Measurements from ENCODE around the gene MAPT.
A peak's percentile ranks its signal among the peaks of the same experiment; 100 is the strongest.

Gene MAPT

DNA sequence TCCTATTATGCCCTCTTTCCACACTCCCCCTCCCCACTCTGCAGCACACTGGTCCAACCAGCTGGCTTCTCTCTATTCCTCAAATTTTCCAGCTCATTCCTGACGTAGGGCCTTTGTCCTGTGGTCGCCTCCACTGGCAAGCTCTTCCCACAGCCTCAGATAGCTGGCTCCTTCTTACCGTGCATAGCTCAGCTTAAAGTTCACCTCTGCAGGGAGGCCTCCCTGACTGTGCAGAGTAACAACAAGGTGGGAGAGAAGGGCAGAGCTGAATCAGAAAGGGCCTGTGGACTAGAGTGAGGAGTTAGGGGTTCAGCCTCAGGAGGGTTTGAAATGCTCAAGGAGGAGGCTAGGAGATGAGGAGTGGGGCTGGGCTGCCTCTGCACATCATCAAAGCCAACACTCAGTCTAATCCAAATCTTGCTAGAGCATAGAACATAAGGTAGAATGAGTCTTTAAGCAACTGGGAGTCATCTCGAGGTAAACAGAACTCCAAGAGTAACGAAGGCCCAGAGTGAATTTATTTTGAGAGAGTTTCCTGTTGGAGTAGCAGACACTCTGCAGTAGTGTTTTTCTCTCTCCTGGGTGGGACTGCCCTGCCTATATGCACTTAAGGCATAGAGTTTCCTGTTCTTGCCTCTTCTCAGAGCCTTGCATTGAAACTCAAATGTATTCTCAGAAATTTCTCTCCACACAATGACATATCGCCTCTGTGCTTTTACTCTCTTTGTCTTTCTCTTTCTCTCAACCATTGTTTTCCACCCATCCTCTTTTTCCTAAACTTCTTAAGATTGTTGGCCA, 30.3 kb upstream of the MAPT start:
- DNase-seq = no peak

DNA sequence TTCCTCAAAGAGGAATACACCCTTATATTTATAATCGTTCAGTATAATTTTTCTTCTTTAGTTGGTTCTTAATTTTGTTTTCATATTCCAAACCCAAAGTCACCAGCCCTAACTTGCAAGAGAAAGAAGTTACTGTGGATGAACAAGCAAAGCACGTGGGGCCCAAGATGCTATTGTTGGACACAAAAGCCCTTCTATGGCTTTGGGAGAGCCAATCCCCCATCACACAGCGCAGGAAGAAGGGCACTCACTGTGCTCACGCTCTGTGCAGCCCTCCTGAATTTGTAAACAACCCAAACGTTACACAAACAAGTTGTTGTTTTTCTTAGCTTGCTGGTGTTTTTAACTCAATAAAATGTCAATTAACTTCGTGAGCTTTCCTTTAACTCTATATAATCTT, 27.2 kb upstream of the MAPT start:
- no peak for DNase-seq

DNA sequence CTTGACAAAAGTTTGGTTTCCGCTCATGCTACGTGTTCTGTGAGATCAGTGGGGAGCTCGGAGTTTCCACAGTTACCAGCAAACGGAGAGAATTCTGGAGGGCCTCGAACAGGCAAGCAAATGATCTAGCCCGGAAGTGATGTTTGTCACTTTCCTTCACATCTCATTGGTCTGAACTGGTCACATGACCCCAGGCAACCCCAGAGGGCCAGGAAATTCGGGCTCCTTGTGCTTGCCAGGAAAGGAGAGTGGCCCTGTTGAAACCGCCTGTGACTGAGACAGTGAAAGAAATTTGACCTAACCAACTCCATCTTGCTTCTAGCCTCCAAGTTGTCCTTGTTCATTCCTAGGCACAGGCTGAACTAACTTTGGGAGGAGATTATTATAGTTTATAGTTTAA, 26.7 kb upstream of the MAPT start:
- no peak for DNase-seq

DNA sequence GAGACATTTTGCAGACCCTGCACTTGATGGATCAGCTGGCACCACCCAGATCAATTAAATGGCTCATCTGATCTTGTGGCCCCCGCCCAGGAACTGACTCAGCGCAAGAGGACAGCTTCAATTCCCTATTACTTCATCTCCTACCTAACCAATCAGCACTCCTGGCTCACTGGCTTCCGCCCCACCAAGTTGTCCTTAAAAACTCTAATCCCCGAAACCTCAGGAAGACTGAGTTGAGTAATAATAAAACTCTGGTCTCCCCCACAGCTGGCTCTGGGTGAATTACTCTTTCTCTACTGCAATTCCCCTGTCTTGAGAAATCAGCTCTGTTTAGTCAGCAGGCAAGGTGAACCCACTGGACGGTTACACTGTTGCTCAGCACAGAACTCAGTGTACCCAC, 26.1 kb upstream of the MAPT start:
- no peak for DNase-seq

DNA sequence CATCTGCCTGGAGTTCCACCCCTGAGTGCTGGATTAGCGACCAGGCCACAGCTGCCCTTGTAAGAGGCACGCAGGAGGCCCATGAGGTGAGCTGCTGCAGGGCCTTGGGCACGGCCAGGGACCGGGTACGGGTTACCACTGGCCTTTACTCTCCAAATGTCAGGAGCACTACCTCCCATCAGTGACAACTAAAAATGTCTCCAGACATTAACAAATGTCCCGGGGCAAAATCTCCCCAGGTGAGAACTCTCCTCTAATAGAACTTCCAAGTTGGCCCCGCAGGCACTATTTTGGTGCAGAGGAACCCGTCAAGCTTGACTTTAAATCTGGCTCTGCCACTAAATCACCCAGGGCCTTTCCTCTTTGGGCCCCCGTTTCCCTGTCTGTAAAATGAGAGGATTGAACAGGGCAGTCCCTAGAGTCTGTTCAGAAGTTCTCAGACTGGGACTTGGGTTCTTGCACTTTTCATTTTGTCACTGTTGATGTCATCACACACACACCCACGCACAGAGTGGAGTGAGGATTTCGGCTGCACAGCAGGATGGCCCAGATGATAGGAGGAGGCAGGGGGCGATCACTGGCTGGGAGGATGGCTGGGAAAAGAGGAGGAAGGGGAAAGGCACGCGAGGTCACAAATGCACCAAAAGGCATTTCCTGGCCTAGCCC, 24.5 kb upstream of the MAPT start:
- DNase-seq = no peak

DNA sequence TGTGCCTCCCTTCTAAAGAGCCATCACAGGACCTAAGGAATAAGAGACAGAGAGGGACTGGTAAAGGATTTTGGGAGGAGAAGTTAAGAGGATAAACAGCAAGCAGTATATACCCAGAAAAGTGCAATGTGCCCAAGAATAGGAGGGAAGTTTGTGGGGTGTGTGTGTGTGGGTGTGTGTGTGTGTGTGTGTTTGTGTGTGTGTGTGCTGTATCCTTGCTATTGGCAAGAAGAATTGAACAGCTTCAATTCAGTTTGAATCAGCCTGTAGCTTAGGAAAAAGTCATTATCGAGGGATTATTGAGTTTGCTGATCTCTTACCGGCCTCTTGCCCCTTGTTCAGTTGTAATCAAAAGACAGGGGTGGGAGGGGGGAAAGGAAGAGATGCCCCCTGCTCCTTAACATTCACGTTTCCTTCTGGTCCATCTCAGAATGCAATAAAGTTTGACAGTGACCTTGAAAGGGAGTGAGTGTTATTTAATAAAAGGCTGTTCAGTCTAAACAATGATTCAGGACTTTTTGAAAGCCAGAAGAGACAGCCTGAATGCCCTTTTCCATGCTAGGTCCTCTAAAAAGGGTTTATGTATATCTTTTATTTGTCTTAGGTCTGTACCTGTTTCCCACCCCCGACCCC, 23.9 kb upstream of the MAPT start:
- no peak for DNase-seq

DNA sequence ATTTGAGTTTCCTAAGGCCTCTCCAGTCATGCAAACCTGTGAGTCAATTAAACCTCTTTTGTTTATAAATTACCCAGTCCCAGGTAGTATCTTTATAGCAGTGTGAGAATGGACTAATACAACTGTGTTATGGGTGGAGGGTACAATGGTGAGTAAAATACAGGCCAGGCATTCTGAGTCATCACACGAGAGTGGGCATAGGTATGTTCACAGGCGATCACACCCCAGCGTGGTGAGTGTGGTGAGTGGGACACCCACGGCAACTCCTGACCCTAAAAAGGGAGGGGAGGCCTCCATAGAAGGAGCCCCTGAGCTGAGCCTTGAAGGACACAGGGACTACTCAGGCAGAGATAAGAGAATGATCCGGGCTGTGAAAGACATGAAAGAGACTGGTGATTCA, 22.6 kb upstream of the MAPT start:
- DNase-seq = no peak

DNA sequence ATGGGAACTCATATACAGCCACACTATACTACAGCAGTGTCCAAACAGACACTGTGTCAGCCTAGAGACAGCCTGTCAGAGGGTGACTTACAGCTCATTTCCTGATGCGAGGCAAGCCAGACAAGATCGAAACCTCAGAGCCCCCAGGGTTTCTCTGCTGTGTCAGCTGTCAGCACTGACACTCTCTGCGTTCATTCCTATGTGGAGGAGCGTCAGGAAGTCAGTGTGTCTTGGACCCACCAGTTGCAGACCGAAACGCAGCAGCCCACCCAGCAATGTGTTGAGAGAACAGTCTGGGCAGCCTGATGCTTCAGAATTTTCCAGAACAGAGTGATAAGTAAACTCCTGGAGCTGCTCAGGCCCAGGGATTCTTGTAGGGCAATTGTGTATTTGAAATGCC, 20.6 kb upstream of the MAPT start:
- DNase-seq = no peak

DNA sequence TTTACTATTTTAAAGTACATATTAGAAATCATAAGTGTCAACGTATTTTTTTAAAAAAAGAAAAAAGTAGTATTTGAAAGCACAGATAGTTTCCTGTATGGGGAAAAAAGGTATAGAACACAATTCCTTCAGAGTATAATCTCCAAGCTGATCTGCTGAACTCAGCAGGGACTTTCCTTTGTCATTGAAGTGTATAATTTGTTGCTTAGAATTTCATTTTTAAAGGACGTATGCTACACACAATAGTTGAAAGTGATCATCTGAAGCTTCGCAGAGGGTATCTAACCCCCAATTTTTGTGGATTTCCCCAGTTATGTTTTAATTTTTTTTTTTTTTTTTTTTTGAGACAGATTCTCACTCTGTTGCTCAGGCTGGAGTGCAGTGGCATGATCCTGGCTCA, 20.2 kb upstream of the MAPT start:
- DNase-seq = no peak

DNA sequence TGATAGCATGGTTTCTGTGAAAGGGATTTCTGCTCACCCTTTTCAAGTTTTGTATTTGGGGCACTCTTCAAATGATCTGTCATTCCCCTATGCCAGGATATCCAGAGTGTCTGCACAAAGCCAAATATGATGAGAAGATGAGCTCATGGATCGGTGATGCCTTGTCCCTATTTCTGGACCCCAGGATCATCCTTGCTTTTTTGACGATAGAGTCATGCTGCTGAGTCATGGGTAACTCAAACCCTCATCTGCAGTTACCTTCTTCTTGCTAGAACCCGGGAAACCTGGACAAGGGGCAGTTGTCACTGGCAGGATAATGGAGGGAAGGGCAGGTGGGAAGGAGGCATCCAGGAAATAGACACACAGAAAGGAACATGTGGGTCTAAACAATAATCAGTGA, 17.8 kb upstream of the MAPT start:
- DNase-seq = no peak

DNA sequence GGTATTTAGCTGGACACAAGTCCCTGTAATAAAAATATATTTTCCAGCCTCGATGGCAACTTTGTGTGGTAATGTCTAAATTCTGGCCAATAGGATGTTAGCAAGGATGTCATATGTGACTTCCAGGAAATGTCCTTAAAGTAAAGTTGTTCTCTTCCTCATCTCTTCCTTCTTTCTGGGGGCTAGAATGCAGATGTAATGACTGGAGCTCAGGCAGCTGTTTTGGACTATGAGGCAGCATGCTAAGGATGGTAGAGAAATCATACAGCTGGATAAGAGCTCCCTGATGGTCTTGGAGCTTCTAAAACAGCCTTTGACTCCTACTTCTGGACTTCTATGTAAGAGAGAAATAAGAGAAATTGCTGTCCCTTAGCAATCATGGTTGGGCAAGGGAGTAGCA, 16.9 kb upstream of the MAPT start:
- no peak for DNase-seq

DNA sequence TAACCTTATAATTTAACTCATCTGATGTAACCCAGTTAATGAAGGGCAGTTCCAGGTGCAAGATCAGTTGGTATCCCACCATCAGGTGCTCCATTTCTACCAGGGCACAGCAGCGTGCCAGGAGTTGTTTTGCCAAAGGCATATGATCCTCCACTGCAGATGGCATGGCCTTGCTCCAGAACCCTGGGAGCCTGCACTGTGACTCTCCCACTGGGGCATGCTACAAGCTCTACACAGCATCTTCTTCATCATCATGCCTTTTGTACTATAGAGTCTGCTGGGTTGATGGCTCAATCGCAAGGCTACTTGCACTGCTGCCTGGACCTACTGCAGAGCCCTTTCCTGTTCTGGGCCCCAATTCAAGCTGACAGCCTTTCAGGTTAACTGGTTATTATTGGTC, 11.3 kb upstream of the MAPT start:
- no peak for DNase-seq

DNA sequence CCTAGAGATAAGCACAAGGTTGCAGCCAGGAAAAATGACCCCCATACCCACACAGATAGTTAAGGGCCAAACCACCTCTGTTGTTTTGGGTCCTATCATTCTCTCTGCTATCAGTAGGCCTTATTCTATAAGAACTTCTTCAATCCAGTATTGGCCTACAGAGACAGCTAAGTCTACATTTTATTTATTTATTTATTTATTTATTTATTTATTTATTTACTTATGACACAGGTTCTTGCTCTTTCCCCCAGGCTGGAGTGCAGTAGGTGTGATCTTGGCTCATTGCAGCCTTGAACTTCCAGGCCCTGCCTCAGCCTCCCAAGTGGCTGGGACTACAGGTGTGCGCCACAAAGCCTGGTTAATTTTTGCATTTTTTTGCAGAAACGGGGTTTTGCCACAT, 7.5 kb upstream of the MAPT start:
- DNase-seq = no peak

DNA sequence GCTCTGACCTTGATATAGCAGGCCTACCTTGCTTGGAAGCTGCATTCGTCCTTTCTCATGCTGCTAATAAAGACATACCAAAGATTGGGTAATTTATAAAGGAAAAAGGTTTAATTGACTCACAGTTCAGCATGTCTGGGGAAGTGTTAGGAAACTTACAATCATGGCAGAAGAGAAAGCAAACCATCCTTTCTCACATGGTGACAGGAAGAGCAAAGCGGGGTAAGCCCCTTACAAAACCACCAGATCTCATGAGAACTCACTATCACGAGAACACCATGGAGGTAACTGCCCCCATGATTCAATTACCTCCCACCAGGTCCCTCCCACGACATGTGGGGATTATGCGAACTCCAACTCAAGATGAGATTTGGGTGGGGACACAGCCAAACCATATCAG, 6.0 kb upstream of the MAPT start:
- DNase-seq = no peak

DNA sequence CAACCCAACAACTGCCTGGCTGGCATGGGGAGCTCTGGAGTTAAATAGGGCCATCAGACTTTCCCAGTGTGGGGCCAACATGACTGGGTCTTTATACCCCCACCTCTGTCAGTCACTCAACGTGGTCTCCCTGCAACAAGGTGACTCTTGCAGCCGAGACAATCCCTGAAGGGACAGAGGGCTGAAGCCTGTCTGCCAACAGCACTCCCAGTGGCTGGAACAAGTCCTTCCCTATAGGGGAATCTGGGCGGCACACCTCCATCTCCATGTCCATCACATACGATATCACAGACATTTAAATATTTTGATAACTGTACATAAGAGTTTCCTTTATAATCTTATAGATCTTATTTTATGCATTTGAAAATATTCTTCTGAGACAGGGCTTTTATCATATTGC, 4.8 kb upstream of the MAPT start:
- DNase-seq = no peak

DNA sequence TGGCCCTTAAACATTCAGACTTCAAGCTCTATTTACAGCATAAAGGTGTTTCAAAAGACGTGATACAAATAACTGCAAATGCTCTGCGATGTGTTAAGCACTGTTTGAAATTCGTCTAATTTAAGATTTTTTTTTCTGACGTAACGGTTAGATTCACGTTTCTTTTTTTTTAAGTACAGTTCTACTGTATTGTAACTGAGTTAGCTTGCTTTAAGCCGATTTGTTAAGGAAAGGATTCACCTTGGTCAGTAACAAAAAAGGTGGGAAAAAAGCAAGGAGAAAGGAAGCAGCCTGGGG, 681 bp upstream of the MAPT start:
- no peak for DNase-seq

DNA sequence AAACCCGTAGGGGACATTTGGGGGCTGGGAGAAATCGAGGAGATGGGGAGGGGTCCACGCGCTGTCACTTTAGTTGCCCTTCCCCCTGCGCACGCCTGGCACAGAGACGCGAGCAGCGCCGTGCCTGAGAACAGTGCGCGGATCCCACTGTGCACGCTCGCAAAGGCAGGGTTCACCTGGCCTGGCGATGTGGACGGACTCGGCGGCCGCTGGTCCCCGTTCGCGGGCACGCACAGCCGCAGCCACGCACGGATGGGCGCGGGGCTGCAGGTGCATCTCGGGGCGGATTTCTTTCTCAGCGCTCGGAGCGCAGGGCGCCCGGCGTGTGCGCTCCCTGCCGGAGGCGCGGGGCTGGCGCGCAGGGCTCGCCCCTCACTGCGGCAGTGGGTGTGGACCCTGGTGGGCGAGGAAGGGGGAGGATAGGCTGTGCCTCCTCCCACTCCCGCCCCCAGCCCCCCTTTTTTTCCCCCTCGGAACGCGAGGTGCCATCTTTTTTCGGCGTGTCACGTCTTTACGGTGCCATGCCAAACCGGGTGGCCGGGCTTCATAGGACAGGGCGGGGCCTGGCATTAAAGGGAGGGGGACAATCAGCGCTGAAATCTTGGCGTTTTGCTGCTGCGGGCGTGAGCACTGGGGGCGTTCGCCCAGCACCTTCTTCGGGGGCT, 1.1 kb downstream of the MAPT start:
- DNase-seq = peak; percentile 73

DNA sequence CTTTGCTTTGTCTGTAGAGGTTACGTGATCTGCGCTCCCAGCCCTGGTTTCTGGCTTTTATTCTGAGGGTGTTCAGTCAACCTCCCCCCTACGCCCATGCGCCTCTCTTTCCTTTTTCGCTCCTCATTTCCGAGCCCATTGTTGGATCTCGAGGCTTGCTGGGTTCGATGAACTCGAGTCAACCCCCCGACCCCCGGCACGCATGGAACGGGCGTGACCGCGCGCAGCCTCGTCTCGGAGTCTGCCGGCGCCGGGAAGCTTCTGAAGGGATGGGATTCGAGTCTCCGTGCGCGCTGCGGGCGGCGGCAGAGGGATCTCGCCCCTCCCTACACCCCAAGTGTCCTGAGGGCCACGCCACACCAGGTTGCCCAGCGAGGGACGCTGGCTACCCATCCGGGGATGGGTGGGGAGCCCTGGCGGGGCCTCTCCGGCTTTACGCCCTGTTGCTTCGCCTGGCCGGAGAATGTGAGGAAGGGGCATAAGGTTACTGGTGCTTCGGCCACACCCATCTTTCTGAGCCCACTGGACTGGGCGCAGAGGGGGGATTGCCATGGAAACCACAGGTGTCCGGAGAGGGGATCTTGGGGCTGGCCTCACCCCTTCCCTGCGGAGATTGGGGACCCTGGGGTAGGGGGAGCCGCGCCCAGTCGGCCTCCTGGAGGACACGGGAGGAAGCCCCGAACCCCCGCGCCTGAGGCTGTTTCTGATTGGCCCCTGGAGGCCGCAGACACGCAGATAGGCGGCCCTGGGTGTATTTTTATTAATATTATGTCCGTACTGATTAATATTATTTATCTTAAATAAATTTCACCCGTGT, 1.8 kb downstream of the MAPT start:
- peak; percentile 35 for DNase-seq

DNA sequence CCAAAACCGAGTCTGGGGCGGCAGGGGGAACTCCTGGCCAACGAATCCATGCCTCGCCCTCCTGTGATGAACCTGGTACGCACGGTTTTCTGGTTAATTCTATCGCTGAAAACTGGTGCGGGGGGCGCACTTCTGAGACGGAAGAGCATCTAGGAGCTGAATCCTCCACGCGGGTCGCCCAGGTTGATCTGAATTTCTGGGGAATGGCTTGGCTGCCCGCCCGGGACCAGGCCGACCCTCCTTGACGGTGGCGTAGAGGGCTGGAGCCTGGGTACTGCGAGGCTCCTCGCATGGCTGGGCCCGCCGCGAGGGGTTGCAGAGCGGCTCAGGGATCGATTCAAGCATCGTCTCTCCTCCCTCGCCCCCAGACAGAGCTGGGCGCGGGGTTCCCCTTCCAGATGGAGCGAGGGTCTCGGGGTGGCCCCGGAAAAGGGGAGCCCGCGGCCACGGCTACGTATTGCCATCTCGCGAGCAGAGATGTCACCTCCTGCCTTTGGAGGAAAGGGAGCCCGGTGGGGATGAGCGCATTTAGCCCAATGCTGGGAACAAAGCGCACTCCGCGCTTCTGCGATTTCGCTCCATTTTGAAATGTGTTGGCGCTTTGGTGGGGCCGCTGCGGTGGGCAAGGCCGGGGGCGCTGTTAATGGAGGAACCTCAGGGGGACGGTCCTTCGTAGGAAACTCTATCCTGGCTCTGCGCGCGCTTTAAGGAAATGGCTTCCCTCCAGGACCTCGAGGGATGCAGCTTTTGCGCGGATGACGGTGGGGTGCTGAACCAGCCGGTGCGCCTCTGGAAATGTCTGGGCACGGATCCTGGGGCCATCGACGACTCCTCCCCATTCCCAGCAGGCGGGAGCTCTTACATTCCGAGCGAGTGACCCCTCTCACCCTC, 2.7 kb downstream of the MAPT start:
- DNase-seq = peak; percentile 23

DNA sequence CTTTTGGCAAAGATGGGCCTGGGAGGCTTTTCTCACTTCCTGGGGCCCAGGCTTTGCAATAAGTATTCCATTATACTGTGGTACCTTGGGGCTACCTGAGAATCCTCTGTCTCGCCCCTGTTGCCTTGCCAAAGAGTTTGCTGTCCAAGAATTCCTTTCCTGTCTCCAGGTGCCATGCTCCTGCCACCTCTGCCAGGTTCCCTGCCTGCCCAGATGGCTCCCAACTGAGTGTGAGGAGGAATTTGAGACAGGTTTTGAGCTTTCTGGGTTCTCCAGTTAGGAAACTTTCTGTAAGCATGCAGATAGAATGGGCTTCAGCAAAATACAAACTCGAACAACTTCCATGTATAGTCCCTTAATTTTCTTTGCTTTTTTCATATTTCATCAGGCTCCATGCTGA, 5.8 kb downstream of the MAPT start:
- no peak for DNase-seq

DNA sequence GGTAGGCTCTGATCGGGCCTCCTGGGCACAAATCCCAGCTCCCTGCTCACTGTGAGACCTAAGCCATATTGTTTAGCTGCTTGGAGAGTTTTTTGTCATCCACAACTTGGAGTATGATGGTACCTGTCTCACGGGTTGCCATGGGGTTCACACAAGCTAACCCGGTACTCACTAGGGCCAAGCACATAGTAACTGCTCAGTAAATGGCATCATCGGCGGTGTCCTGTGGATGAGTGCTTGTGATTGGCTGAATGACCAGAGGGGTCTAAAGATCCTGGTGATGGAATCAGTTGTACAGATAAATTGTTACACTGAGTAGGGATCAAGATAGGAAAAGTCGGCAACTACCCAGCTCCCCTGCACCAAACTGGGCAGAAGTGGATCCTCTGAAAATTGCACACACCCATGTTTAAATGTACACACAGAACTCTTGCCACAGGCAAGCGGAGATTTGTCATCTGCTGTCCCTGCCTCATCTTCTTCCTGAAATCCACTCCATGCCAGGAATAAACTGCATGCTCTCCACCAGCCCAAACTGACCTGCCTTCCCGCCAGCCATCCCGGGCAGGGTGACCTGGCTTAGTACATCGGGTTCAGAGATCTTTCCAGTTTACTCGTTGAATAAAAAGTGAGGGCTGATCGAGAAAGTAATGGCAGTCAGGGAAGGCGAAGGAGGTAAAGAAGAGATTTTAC, 6.5 kb downstream of the MAPT start:
- DNase-seq = no peak
